DOHH2 (cell line): ENCODE measurements around the gene PSORS1C2.

Experiments
- H3F3A ChIP-seq: fragments of 200-600 bp; sonication (generic), shearing (Covaris generic); 2 replicates; pipeline ENCODE4 v1.6.0; 2016; ENCODE audit warnings: antibody characterized with exemption, mild to moderate bottlenecking; ENCODE audit not compliant: control insufficient read depth, insufficient read depth
- H3K27ac ChIP-seq: fragments of 200-600 bp; sonication (generic); 2 replicates; pipeline ENCODE4 v1.5.1; 2014; ENCODE audit warnings: low read depth, mild to moderate bottlenecking, low read length, moderate library complexity
- H3K27me3 ChIP-seq: fragments of 200-600 bp; sonication (generic); 2 replicates; pipeline ENCODE4 v1.6.1; 2014; ENCODE audit warnings: mild to moderate bottlenecking, low read length, mixed read lengths; ENCODE audit not compliant: control insufficient read depth
- H3K36me3 ChIP-seq: fragments of 200-600 bp; sonication (generic); 2 replicates; pipeline ENCODE4 v1.6.1; 2014; ENCODE audit warnings: mild to moderate bottlenecking, low read length, moderate library complexity, mixed read lengths; ENCODE audit not compliant: control insufficient read depth
- H3K4me1 ChIP-seq: fragments of 200-600 bp; sonication (generic); 2 replicates; pipeline ENCODE4 v1.6.1; 2014; ENCODE audit warnings: mild to moderate bottlenecking, low read length, mixed read lengths; ENCODE audit not compliant: control insufficient read depth
- H3K4me2 ChIP-seq: fragments of 200-600 bp; sonication (generic); 2 replicates; pipeline ENCODE4 v1.6.0; 2014; ENCODE audit warnings: mild to moderate bottlenecking, low read length, moderate library complexity
- H3K4me3 ChIP-seq: fragments of 200-600 bp; sonication (generic); 2 replicates; pipeline ENCODE4 v1.5.1; 2014; ENCODE audit warnings: mild to moderate bottlenecking, low read length, mixed read lengths
- H3K79me2 ChIP-seq: fragments of 200-600 bp; sonication (generic); 2 replicates; pipeline ENCODE4 v1.6.1; 2014; ENCODE audit warnings: mild to moderate bottlenecking, low read length, mixed read lengths; ENCODE audit not compliant: control insufficient read depth
- H3K9me2 ChIP-seq: fragments of 200-600 bp; sonication (generic); replicated peaks from 2 replicates; pipeline ENCODE4 v1.6.1; 2014; ENCODE audit warnings: mild to moderate bottlenecking, low read length, mixed read lengths; ENCODE audit not compliant: control insufficient read depth
- H3K9me3 ChIP-seq: fragments of 200-600 bp; sonication (generic); 2 replicates; pipeline ENCODE4 v1.6.1; 2014; ENCODE audit warnings: antibody characterized with exemption, low read length, mixed read lengths; ENCODE audit not compliant: control insufficient read depth, insufficient read depth
- H4K20me1 ChIP-seq: fragments of 200-600 bp; sonication (generic); 2 replicates; pipeline ENCODE4 v1.6.0; 2014; ENCODE audit warnings: low read depth, mild to moderate bottlenecking, antibody characterized with exemption, low read length, moderate library complexity; ENCODE audit not compliant: control insufficient read depth, insufficient read depth
- CTCF ChIP-seq: fragments of 200-600 bp; sonication (generic); IDR thresholded peaks from one replicate; pipeline ENCODE4 v1.5.1; 2014; ENCODE audit warnings: antibody characterized with exemption, mild to moderate bottlenecking, low read depth, low read length; ENCODE audit not compliant: poor library complexity, severe bottlenecking
- EZH2phosphoT487 ChIP-seq: fragments of 200-600 bp; sonication (generic); IDR thresholded peaks from 2 replicates; pipeline ENCODE4 v1.6.1; 2017; ENCODE audit warnings: borderline replicate concordance, mild to moderate bottlenecking, antibody characterized with exemption, low read length, moderate library complexity, mixed read lengths

PSORS1C2 gene

GRCh38 chr6:31118178-31118577, 20.7 kb downstream of the PSORS1C2 start:
- Histone ChIP-seq H3K4me3 (no peak overlapping the region), H3F3A (no peaks in the 10 kb centered on the region)

GRCh38 chr6:31116661-31117385, 22.0 kb downstream of the PSORS1C2 start:
- H3K4me2 ChIP-seq, result no peak overlapping the region
- TF ChIP-seq CTCF (no peak), EZH2phosphoT487 (no peak)
- no peaks in the 10 kb centered on the region for H3K9me2 ChIP-seq
- H3K79me2 ChIP-seq, result no peaks in the 10 kb centered on the region
- no peaks in the 10 kb centered on the region for H4K20me1 ChIP-seq
- no peaks in the 10 kb centered on the region for H3K36me3 ChIP-seq
- no peak overlapping the region for H3K27ac ChIP-seq
- no peaks in the 10 kb centered on the region for H3F3A ChIP-seq
- H3K4me1 ChIP-seq, result no peaks in the 10 kb centered on the region
- H3K4me3 ChIP-seq, result no peak overlapping the region
- peaks cover 8% of the 10 kb centered on the region; the same call in 1 of the 2 replicates for H3K27me3 ChIP-seq
- H3K9me3 ChIP-seq, result no peaks in the 10 kb centered on the region

More at GRCh38 chr6:31118178-31118577, 20.7 kb downstream of the PSORS1C2 start:
- no peaks in the 10 kb centered on the region for H4K20me1 ChIP-seq
- H3K4me1 ChIP-seq, result no peaks in the 10 kb centered on the region
- no peaks in the 10 kb centered on the region for H3K79me2 ChIP-seq
- no peak overlapping the region for H3K27ac ChIP-seq
- no peaks in the 10 kb centered on the region for H3K36me3 ChIP-seq
- no peaks in the 10 kb centered on the region for H3K9me3 ChIP-seq
- TF ChIP-seq CTCF (no peak), EZH2phosphoT487 (no peak)
- H3K4me2 ChIP-seq, result no peak overlapping the region
- H3K27me3 ChIP-seq, result peaks cover 8% of the 10 kb centered on the region; the same call in 1 of the 2 replicates
- H3K9me2 ChIP-seq, result no peaks in the 10 kb centered on the region

- Histone ChIP-seq H3F3A (no peaks in the 10 kb centered on the region), H3K4me3 (no peak overlapping the region), H3K4me2 (no peak overlapping the region), H3K4me1 (no peaks in the 10 kb centered on the region), H4K20me1 (no peaks in the 10 kb centered on the region), H3K79me2 (no peaks in the 10 kb centered on the region), H3K9me3 (no peaks in the 10 kb centered on the region), H3K27ac (no peak overlapping the region), H3K27me3 (peaks cover 8% of the 10 kb centered on the region; the same call in 1 of the 2 replicates), H3K36me3 (no peaks in the 10 kb centered on the region), H3K9me2 (no peaks in the 10 kb centered on the region)
- TF ChIP-seq CTCF, result no peak
- TF ChIP-seq EZH2phosphoT487, result no peak
Measured at GRCh38 chr6:31115941-31116560, 22.8 kb downstream of the PSORS1C2 start.
